ENCODE measurements around the gene OLFML2A.
A peak's percentile ranks its signal among the peaks of the same experiment; 100 is the strongest.

The OLFML2A gene

GRCh38 chr9:124780060-124780756, 3.3 kb downstream of the OLFML2A start:
- Histone ChIP-seq H3K36me3 (ENCODE audit: low read depth) (no peaks in the 10 kb centered on the region), H3K9me3 (ENCODE audit: severe bottlenecking) (no peaks in the 10 kb centered on the region), H3K4me3 (ENCODE audit: severe bottlenecking) (no peak overlapping the region), H3K27ac (ENCODE audit: poor library complexity, severe bottlenecking) (peak overlapping the region; percentile 29), H3K4me1 (ENCODE audit: insufficient read depth, poor library complexity, severe bottlenecking) (peaks cover 15% of the 10 kb centered on the region), H3K27me3 (ENCODE audit: insufficient read depth, poor library complexity, severe bottlenecking) (no peaks in the 10 kb centered on the region)
- ATAC-seq (ENCODE audit: low read depth): no peak
- no peak for TF ChIP-seq CTCF (IDR thresholded peaks at IDR 0.05; ENCODE audit: poor library complexity, severe bottlenecking)
- no peak for DNase-seq (ENCODE audit: low spot score)

- Histone ChIP-seq H3K9me3 (ENCODE audit: severe bottlenecking) (no peaks in the 10 kb centered on the region), H3K27me3 (ENCODE audit: insufficient read depth, poor library complexity, severe bottlenecking) (no peaks in the 10 kb centered on the region), H3K4me1 (ENCODE audit: insufficient read depth, poor library complexity, severe bottlenecking) (peaks cover 15% of the 10 kb centered on the region), H3K27ac (ENCODE audit: poor library complexity, severe bottlenecking) (no peak overlapping the region), H3K36me3 (ENCODE audit: low read depth) (no peaks in the 10 kb centered on the region), H3K4me3 (ENCODE audit: severe bottlenecking) (no peak overlapping the region)
- TF ChIP-seq CTCF (IDR thresholded peaks at IDR 0.05; ENCODE audit: poor library complexity, severe bottlenecking): no peak
- DNase-seq (ENCODE audit: low spot score) (no peak), ATAC-seq (ENCODE audit: low read depth) (no peak)
These were observed 3.8 kb downstream of the OLFML2A start for GRCh38 chr9:124780757-124781151.

- no peak for DNase-seq (ENCODE audit: low spot score)
- Histone ChIP-seq H3K36me3 (ENCODE audit: low read depth) (no peaks in the 10 kb centered on the region), H3K4me3 (ENCODE audit: severe bottlenecking) (no peak overlapping the region), H3K27me3 (ENCODE audit: insufficient read depth, poor library complexity, severe bottlenecking) (no peaks in the 10 kb centered on the region), H3K27ac (ENCODE audit: poor library complexity, severe bottlenecking) (no peak overlapping the region), H3K9me3 (ENCODE audit: severe bottlenecking) (no peaks in the 10 kb centered on the region), H3K4me1 (ENCODE audit: insufficient read depth, poor library complexity, severe bottlenecking) (peaks cover 15% of the 10 kb centered on the region)
- ATAC-seq (ENCODE audit: low read depth): no peak
- TF ChIP-seq CTCF (IDR thresholded peaks at IDR 0.05; ENCODE audit: poor library complexity, severe bottlenecking): no peak
These were observed 5.2 kb downstream of the OLFML2A start for GRCh38 chr9:124781967-124782660.

DNA sequence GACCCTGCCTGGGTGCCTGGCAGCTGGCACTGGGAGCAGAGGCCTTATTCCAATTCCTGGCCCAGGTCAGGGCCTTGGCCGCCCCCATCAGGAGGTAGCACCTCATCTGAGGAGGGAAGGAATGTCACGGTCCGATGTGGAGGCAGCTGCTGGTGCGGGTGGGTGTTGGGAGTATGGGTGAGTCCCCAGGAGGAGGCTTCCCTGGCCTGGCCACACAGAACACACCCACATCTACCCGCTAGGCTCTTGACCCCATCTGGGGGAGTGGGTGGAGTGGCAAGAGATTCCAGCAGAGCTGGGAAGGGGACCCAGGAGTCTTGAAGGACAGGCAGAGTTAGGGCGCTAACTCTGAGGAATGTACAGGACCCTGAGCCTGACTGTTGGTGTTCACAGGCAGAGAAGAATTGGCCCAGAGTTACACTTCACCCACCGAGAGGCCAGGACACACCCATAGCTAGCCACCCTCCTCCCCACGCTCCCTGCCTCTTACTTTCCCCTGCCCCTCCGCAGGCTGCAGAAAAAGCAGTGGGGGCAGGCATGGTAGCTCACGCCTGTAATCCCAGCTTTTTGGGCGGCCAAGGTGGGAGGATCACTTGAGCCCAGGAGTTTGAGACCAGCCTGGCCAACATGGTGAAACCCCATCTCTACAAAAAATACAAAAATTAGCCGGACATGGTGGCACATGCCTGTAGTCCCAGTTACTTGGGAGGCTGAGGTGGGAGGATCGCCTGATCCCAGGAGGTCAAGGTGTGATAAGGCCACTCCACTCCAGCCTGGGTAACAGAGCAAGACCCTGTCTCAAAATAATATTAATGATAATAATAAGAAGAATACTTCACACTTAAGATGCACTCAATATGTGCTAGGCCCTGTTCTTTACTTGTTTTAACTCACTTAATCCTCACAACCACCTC, 6.0 kb downstream of the OLFML2A start:
- DNase-seq (ENCODE audit: low spot score) (no peak), ATAC-seq (ENCODE audit: low read depth) (no peak)
- TF ChIP-seq CTCF (IDR thresholded peaks at IDR 0.05; ENCODE audit: poor library complexity, severe bottlenecking): no peak
- Histone ChIP-seq H3K9me3 (ENCODE audit: severe bottlenecking) (no peaks in the 10 kb centered on the region), H3K4me1 (ENCODE audit: insufficient read depth, poor library complexity, severe bottlenecking) (peaks cover 15% of the 10 kb centered on the region), H3K27ac (ENCODE audit: poor library complexity, severe bottlenecking) (peak overlapping the region; percentile 6), H3K4me3 (ENCODE audit: severe bottlenecking) (no peak overlapping the region), H3K36me3 (ENCODE audit: low read depth) (no peaks in the 10 kb centered on the region), H3K27me3 (ENCODE audit: insufficient read depth, poor library complexity, severe bottlenecking) (no peaks in the 10 kb centered on the region)
